K562 (cell line): Measurements from ENCODE around the gene SPATA20. TPM values are rescaled to one million over a fixed set of nuclear protein-coding genes. Genes with fewer than 3 reads are reported as not detected.

ENCODE experiments used
- ATAC-seq: fragments of 200-7000 bp; cut with Tn5 transposase; 3 replicates; pipeline ENCODE4 v1.9.1; 2020; ENCODE audit warnings: moderate library complexity
- BruUV-seq: library from RNA; stranded (reverse); fragments of 400-500 nt; replicated peaks from 2 replicates; lab custom pipeline; 2021; lab: Mats Ljungman, UMichigan
- CTCF ChIA-PET: fragments of 300-600 bp; formaldehyde crosslinking; extraction: SDS; loops from one replicate; lab custom pipeline; 2021; ENCODE audit warnings: low intra/inter-chr PET ratio; lab: Yijun Ruan, JAX
- POLR2A ChIA-PET: fragments of 300-600, 350-650 bp; sonication (Branson Sonifier 250); formaldehyde crosslinking; extraction: SDS; loops from one replicate; lab custom pipeline; 2021; ENCODE audit warnings: antibody characterized with exemption, inconsistent platforms; lab: Yijun Ruan, JAX
- DNase-seq, 4 experiments: peaks; one replicate each; pipeline versions ENCODE4 v3.0.0 to v3.0.0-alpha.2; 2011 to 2018; ENCODE audit warnings: low spot score in 3 of 4, mixed read lengths in 3 of 4; ENCODE audit errors: extremely low read depth in 1 of 4
- FAIRE-seq: peaks from 2 replicates; lab custom pipeline; 2011; peaks lifted over from hg19 to GRCh38; lab: Jason Lieb, UNC
- H2AFZ ChIP-seq: 2 replicates; pipeline ENCODE4 v1.6.0; 2011; ENCODE audit warnings: low read depth, low read length, control low read depth, inconsistent platforms
- H3K27ac ChIP-seq: fragments of 200-600 bp; 3 replicates; pipeline ENCODE4 v1.8.0; 2011; ENCODE audit warnings: low read depth, mild to moderate bottlenecking, control low read depth, inconsistent platforms, low read length, moderate library complexity, mixed read lengths; ENCODE audit errors: extremely low read depth
- H3K27me3 ChIP-seq, 2 experiments: fragments of 300-600 bp in 1 of 2; 2 replicates in 1 of 2; 3 replicates in 1 of 2; pipeline versions ENCODE4 v1.6.0 to v1.8.0; 2011; ENCODE audit warnings: inconsistent platforms in 2 of 2, low read length in 2 of 2, mild to moderate bottlenecking in 1 of 2, mixed read lengths in 1 of 2, moderate library complexity in 1 of 2; ENCODE audit not compliant: control insufficient read depth in 2 of 2, insufficient read depth in 2 of 2
- H3K36me3 ChIP-seq: fragments of 300-600 bp; 3 replicates; pipeline ENCODE4 v1.8.0; 2011; ENCODE audit warnings: mild to moderate bottlenecking, low read length, inconsistent platforms; ENCODE audit not compliant: control insufficient read depth, insufficient read depth
- H3K4me1 ChIP-seq, 2 experiments: fragments of 200-600 bp in 1 of 2; replicated peaks in 1 of 2; 2 replicates in 1 of 2; 3 replicates in 1 of 2; pipeline versions ENCODE4 v1.5.1 to v1.8.0; 2011; ENCODE audit warnings: inconsistent platforms in 2 of 2, low read length in 2 of 2, mild to moderate bottlenecking in 1 of 2, mixed read lengths in 1 of 2, moderate library complexity in 1 of 2; ENCODE audit not compliant: control insufficient read depth in 2 of 2, insufficient read depth in 2 of 2
- H3K4me2 ChIP-seq: 2 replicates; pipeline ENCODE4 v1.6.1; 2011; ENCODE audit warnings: low read length, control low read depth, inconsistent platforms, mixed read lengths; ENCODE audit not compliant: insufficient read depth
- H3K4me3 ChIP-seq: fragments of 200-600 bp; sonication (generic), shearing (Covaris generic); 2 replicates; pipeline ENCODE4 v1.5.1; 2016; ENCODE audit warnings: control low read depth, inconsistent platforms
- H3K79me2 ChIP-seq: fragments of 200-600 bp; 3 replicates; pipeline ENCODE4 v1.8.0; 2011; ENCODE audit warnings: low read length, inconsistent platforms; ENCODE audit not compliant: control insufficient read depth, insufficient read depth
- H3K9ac ChIP-seq, 2 experiments: 2 replicates each; pipeline versions ENCODE4 v1.6.0 to v1.6.1; 2011; ENCODE audit warnings: low read depth in 2 of 2, low read length in 2 of 2, control low read depth in 1 of 2, inconsistent platforms in 1 of 2, mild to moderate bottlenecking in 1 of 2, mixed read lengths in 1 of 2; ENCODE audit not compliant: insufficient read depth in 1 of 2
- H3K9me1 ChIP-seq: one replicate; pipeline ENCODE4 v1.6.0; 2011; ENCODE audit warnings: inconsistent platforms, mild to moderate bottlenecking, low read length, moderate library complexity; ENCODE audit not compliant: control insufficient read depth, insufficient read depth
- H3K9me3 ChIP-seq: replicated peaks from 2 replicates; pipeline ENCODE4 v1.5.1; 2011; ENCODE audit warnings: low read depth, low read length, inconsistent platforms; ENCODE audit not compliant: control insufficient read depth, insufficient read depth
- H4K20me1 ChIP-seq: replicated peaks from 2 replicates; pipeline ENCODE4 v1.6.1; 2011; ENCODE audit warnings: low read length, inconsistent platforms, mixed read lengths; ENCODE audit not compliant: control insufficient read depth, insufficient read depth
- CAMTA2 ChIP-seq: fragments of 250-450 bp; sonication (Bioruptor Pico); conservative IDR thresholded peaks from 2 replicates; pipeline ENCODE4 v1.5.1; 2022
- JUND ChIP-seq, 2 experiments: IDR thresholded peaks; 2 replicates in 1 of 2; 3 replicates in 1 of 2; pipeline ENCODE4 v1.6.1; 2011; ENCODE audit warnings: borderline replicate concordance in 2 of 2, low read depth in 2 of 2, low read length in 2 of 2, improper control_type of control experiment in 1 of 2, missing biosample characterization in 1 of 2, missing genetic modification characterization in 1 of 2, missing genetic modification reagents in 1 of 2
- SAP30 ChIP-seq: fragments of 200-600 bp; sonication (generic); IDR thresholded peaks from 2 replicates; pipeline ENCODE4 v1.6.1; 2012; ENCODE audit warnings: borderline replicate concordance, low read depth, mild to moderate bottlenecking, moderate library complexity, low read length, control low read depth, inconsistent platforms; ENCODE audit not compliant: insufficient read depth, poor library complexity, severe bottlenecking
- SP1 ChIP-seq: sonication (generic); formaldehyde crosslinking; IDR thresholded peaks from 2 replicates; pipeline ENCODE4 v1.8.1; 2022; ENCODE audit warnings: mild to moderate bottlenecking, missing genetic modification reagents
- WGBS: fragments of 100-300 bp; shearing (Covaris generic); methylation state at CpG from one replicate; pipeline ENCODE4 v1.1.6; 2016; ENCODE audit warnings: low coverage, mixed read lengths; ENCODE audit not compliant: insufficient coverage; ENCODE audit errors: missing lambda C conversion rate; 5-methylcytosine and 5-hydroxymethylcytosine counted together
- in situ Hi-C: fragments of 300-500 bp; cut with MboI; formaldehyde crosslinking; loops from 4 replicates; pipeline ENCODE4 v1.15.0; 2018; ENCODE audit warnings: inconsistent platforms, mixed read lengths
- intact Hi-C: fragments of 100-400 bp; cut with micrococcal nuclease; formaldehyde crosslinking; loops from 2 replicates; pipeline ENCODE4 v1.14.2; 2022
- polyA plus RNA-seq, 8 experiments: library from polyadenylated mRNA; depleted of rRNA in 4 of 8; stranded (reverse) in 5 of 8; unstranded in 3 of 8; fragments of >200 nt; fragmentation: Nextera tagmentation in 2 of 8; fragmentation: Illumina TruSeq in 1 of 8; extraction: Ambion mirVana in 2 of 8; extraction: Trizol in 1 of 8; gene quantifications; 2 replicates each; pipeline versions ENCODE4 v1.2.1 to v1.2.3, GENCODE V29; 2011 to 2014; ENCODE audit warnings: inconsistent platforms in 1 of 8, missing spikeins in 1 of 8
- total RNA-seq, 7 experiments: library from RNA; depleted of rRNA in 6 of 7; stranded (reverse); fragments of >200 nt in 6 of 7; fragmentation: Illumina TruSeq in 2 of 7; extraction: Trizol in 2 of 7; gene quantifications; 2 replicates each; pipeline versions ENCODE4 v1.2.1 to v1.2.3, GENCODE V29; 2011 to 2021; ENCODE audit warnings: low replicate concordance in 1 of 7
- TF ChIP-seq, protein P1 (sequence below), 2 experiments: fragments of 200-800 bp in 1 of 2; sonication (Bioruptor generic) in 1 of 2; sonication (generic) in 1 of 2; formaldehyde crosslinking in 1 of 2; IDR thresholded peaks in 1 of 2; conservative IDR thresholded peaks in 1 of 2; 2 replicates each; pipeline versions ENCODE4 v1.5.0 to v1.6.1; 2016 to 2020; ENCODE audit warnings: missing compliant biosample characterization in 1 of 2, missing genetic modification characterization in 1 of 2, missing genetic modification reagents in 1 of 2

Gene SPATA20
- total and polyA plus RNA-seq, 9 of the 15 experiments (the other 6 are each of a cell fraction or from before 2014, with no cell fraction given), result 0.08 to 4.0 (median 1.5) TPM

DNA sequence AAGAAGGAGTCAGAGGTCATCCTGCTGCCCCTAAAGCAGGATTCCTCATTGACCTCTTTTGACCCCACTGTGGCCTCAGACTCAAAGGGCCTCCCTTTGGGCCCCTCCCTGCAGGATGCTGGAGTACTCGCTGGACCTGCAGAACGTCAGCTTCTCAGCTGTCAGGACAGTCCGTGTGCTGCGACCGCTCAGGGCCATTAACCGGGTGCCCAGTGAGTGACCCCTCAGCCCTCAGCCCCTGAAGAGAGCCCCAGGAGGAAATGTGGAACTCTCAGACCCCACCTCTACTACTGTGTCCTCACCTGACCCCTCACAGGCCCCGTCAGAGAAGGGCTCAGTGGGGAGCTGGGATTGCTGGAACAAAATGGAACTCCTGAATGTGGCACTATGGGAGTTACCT is 22.6 kb downstream of the SPATA20 start:
- no TSS peak for BruUV-seq
- CTCF ChIA-PET, result no interaction called here
- in situ Hi-C loops, result no loop called here

More for the DNA sequence above, 22.6 kb downstream of the SPATA20 start:
- ATAC-seq (no peak), DNase-seq (no peak), FAIRE-seq (no peak)
- H3K27ac ChIP-seq, result no peak overlapping the region
- H3K4me1 ChIP-seq, result peaks cover 5 to 15% of the 10 kb centered on the region in 2 experiments; a peak in 3 of 5 replicates
- H3K36me3 ChIP-seq, result no peaks in the 10 kb centered on the region
- TF ChIP-seq JUND (IDR thresholded peaks at IDR 0.05; ENCODE audit: borderline replicate concordance, low read depth, low read length) (no peak), JUND (tag; IDR thresholded peaks at IDR 0.05; ENCODE audit: borderline replicate concordance, low read depth, low read length) (no peak), CAMTA2 (CRISPR knock-in tag) (no peak), SP1 (CRISPR knock-in tag) (no peak), SAP30 (no peak)
- TF ChIP-seq, protein P1, sequence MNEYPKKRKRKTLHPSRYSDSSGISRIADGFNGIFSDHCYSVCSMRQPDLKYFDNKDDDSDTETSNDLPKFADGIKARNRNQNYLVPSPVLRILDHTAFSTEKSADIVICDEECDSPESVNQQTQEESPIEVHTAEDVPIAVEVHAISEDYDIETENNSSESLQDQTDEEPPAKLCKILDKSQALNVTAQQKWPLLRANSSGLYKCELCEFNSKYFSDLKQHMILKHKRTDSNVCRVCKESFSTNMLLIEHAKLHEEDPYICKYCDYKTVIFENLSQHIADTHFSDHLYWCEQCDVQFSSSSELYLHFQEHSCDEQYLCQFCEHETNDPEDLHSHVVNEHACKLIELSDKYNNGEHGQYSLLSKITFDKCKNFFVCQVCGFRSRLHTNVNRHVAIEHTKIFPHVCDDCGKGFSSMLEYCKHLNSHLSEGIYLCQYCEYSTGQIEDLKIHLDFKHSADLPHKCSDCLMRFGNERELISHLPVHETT (CRISPR knock-in tag; conservative IDR thresholded peaks at IDR 0.05 in 1 of 2, IDR thresholded peaks at IDR 0.05 in 1 of 2), result no peak
- POLR2A ChIA-PET, result interaction anchor here (1.1 to 1.6 kb wide), 2 partner anchors 9 to 23 kb away, joined by 3 read pairs; no protein-coding TSS in a partner anchor
- H3K9me3 ChIP-seq, result no peaks in the 10 kb centered on the region
- no peak overlapping the region for H3K9ac ChIP-seq
- H3K9me1 ChIP-seq, result no peaks in the 10 kb centered on the region
- peaks cover 7% of the 10 kb centered on the region; the same call in 1 of the 2 replicates for H4K20me1 ChIP-seq
- H2AFZ ChIP-seq, result no peak overlapping the region
- H3K4me2 ChIP-seq, result no peak overlapping the region
- intact Hi-C loops, result no loop called here
- no peak overlapping the region for H3K4me3 ChIP-seq
- no peaks in the 10 kb centered on the region for H3K79me2 ChIP-seq
- peaks cover 5 to 68% of the 10 kb centered on the region in 2 experiments; a peak in 4 of 5 replicates for H3K27me3 ChIP-seq
- WGBS, result 17% methylated on average over 7 of the region's 7 CpGs
